ENCODE results near the gene CDON. TPM values are rescaled to one million over a fixed set of nuclear protein-coding genes. Genes with fewer than 3 reads are reported as not detected.
"Not testable (repeated sequence)": the region's sequence is repeated elsewhere in the genome, so short reads cannot be mapped to it uniquely, and the experiment has no call there.

Gene CDON
- total RNA-seq, 1 donor from 2014 or later, result 7.7 TPM

DNA sequence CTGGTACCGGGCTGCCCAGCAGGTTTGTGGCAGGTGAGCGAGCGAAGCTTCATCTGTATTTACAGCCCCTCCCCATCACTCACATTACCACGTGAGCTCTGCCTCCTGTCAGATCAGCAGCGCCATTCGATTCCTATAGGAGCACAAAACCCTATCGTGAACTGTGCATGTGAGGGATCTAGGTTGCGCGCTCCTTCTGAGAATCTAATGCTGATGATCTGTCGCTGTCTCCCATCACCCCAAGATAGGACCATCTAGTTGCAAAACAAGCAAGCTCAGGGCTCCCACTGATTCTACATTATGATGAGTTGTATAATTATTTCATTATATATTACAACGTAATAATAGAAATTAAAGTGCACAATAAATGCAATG, 132.6 kb downstream of the CDON start:
- DNase-seq (ENCODE audit: extremely low read depth, low read depth, low spot score), result no peak

DNA sequence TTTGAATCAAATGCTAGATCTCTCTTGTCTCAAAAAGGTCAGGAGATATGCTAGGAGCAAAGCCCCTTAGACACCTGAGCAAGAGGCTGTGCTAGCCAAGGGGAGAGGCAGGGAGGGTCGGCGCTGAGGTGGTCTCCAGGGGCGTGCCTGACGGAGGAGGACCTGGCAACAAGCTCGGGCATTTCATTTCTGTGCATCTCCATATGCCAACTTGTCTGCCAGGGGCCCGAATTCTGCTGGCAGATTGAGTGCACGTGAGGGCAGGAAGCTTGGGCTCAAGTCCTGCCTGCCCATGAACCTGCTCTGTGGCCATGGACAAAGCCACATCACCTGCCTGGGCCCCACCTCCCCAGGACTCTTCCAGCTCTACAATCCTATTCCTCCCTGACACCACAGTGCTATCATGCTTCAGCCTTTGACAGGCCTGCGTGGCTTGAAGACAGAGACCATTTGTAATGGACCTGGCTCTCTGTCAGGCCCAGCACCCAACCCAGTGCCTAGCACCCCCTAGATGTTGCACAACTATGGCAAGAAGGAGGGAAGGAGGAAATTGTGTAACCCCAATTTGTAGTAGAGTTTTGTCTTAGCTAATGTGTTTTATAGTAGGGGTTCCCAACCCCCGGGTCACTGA, 133.1 kb downstream of the CDON start:
- DNase-seq (ENCODE audit: extremely low read depth, low read depth, low spot score), result no peak

GRCh38 chr11:125926682-125927081, 136.0 kb downstream of the CDON start:
- no peak for DNase-seq (ENCODE audit: extremely low read depth, low read depth, low spot score)

- DNase-seq (ENCODE audit: extremely low read depth, low read depth, low spot score), result no peak
Observed at GRCh38 chr11:125925804-125926203, 136.9 kb downstream of the CDON start.

- DNase-seq (ENCODE audit: extremely low read depth, low read depth, low spot score), result no peak
Observed at GRCh38 chr11:125925247-125925740, 137.4 kb downstream of the CDON start.

DNA sequence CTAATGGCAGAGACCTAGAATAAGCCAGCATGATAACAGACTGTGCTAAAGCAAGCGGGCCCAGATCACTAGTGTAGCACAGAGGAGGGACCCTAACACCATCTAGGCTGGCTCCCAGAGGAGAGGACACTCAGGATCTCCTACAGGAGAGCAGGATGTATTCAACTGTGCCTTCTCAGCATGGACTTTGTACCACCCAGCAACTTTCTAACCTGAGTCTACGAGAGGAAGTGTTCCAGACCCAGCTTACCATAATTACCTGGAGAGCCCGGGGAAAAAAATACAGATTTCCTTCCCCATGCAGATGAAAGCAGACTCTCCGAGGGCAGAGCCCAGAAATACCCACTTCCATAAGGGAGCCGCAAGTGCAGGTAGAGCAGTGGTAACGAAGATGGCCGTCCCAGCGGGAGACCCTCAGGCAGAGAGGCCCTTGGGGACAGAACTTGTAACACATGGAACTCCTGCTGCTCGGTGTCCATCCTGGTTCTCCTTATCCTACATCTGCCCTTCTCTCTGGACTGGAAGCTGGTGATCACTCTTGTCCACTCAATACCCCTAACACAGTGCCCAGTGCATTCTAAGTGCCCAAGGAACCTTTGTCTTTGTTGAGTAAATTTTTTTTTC, 138.2 kb downstream of the CDON start:
- DNase-seq (ENCODE audit: extremely low read depth, low read depth, low spot score), result no peak

DNA sequence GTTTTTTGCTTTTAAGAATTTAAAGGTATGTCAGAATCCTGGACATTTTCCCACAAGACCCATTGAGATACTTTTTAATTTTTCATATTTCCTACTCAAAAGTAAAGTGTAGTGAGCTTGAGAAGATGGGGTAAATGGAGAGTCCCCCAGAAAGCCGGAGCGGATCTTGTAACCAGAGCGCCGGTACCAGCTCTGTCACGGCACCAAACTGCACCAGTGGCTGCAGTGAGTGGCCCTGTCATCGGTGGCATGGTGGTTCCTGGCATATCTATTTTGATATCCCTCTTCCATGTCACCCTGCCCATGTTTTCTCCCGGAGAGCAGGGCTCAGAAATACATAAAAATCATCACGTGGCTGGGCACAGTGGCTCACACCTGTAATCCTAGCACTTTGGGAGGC, 139.0 kb downstream of the CDON start:
- DNase-seq (ENCODE audit: extremely low read depth, low read depth, low spot score), result no peak

GRCh38 chr11:125923012-125923579, 139.6 kb downstream of the CDON start:
- peak; percentile 33 for DNase-seq (ENCODE audit: extremely low read depth, low read depth, low spot score)

DNA sequence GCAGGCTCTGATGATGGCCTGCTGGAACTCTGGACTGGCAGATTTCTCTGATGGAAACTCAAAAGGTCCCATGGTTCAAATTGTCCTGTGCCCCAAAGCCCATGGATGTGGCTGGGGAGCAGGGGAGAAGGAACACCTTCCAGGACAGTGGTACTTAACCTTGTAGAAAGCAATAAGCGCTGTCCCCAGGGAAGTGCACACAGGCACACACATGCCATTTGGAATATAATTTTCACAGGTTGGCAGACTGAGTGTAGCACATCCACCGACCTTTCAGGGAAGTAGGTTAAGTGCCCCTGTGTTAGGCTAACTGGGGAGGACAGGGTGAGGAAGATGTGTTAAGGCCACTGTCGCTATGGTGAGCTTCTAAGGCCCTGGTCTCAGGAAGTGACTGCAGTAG, 140.5 kb downstream of the CDON start:
- no peak for DNase-seq (ENCODE audit: extremely low read depth, low read depth, low spot score)

GRCh38 chr11:125921042-125921441, 141.6 kb downstream of the CDON start:
- no peak for DNase-seq (ENCODE audit: extremely low read depth, low read depth, low spot score)

DNA sequence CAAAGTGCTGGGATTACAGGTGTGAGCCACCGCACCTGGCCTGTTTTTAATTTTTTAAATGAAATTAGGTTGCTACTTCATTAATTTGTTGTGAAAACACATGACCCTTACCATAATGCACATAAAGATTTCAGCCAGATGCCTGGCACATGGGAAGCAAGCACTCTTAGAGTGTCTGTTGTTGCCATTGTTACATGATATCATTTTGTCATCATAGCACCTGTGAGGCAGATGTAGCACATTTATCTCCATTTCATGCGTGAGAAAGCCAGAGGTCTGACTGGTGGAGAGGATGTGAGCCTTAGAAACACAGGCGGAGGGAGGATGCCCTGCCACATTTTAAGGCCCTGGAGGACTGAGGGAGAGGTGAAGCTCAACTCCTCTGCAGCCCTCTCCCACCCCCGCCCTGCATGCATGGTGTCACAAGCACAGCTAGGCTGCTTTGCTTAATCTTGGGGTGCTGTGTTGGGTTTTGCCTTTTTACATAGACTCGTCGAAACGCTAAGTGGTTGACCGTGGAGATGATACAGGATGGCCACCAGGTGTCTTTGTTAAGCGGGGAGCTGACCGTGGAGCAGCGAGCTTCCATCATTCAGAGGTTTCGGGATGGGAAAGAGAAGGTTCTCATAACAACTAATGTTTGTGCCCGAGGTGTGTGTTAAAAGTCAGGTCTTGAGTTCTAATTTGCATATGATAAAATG, 144.4 kb downstream of the CDON start:
- no peak for DNase-seq (ENCODE audit: extremely low read depth, low read depth, low spot score)

- no peak for DNase-seq (ENCODE audit: extremely low read depth, low read depth, low spot score)
Observed at GRCh38 chr11:125916683-125917347, 145.9 kb downstream of the CDON start.

DNA sequence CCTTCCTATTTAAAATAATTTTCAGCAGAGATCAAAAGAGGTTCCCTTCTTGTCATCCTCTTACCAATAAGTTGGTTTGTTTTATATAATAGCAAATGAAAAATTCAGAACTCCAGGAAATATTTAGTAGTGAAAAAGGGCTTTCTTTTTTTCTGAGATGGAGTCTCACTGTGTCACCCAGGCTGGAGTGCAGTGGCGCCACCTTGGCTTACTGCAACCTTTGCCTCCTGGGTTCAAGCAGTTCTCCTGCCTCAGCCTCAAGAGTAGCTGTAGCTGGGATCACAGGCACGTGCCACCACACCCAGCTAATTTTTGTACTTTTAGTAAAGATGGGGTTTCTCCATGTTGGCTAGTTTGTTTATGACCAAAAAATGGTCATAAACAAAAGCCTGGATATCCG, 148.1 kb downstream of the CDON start:
- DNase-seq (ENCODE audit: extremely low read depth, low read depth, low spot score), result not testable (repeated sequence)

- DNase-seq (ENCODE audit: extremely low read depth, low read depth, low spot score), result no peak
Observed at GRCh38 chr11:125910226-125910849, 152.3 kb downstream of the CDON start.

Other genes with a start within 250 kb of the CDON start
- not detected in 2 replicates for gene PATE4, start 229.6 kb downstream of the CDON start, total RNA-seq
- gene HYLS1, start 175.2 kb downstream of the CDON start, total RNA-seq, result 7.5 and 8.9 TPM in 2 replicates
- gene PUS3, start 159.7 kb downstream of the CDON start, total RNA-seq, result 7.5 and 11.4 TPM in 2 replicates
- not detected in 2 replicates for gene DDX25, start 158.4 kb downstream of the CDON start, total RNA-seq
- gene VSIG10L2, start 116.8 kb downstream of the CDON start, total RNA-seq, result not detected in 2 replicates
- gene RPUSD4, start 148.8 kb upstream of the CDON start, total RNA-seq, result 18.0 and 18.9 TPM in 2 replicates
- gene FAM118B, start 148.9 kb upstream of the CDON start, total RNA-seq, result 29.9 and 31.3 TPM in 2 replicates
- 73.2 and 88.6 TPM in 2 replicates for gene SRPRA, start 206.0 kb upstream of the CDON start, total RNA-seq
- gene FOXRED1, start 206.3 kb upstream of the CDON start, total RNA-seq, result 13.8 and 24.8 TPM in 2 replicates
- gene TIRAP, start 220.2 kb upstream of the CDON start, total RNA-seq, result 6.8 and 9.2 TPM in 2 replicates
- gene DCPS, start 241.2 kb upstream of the CDON start, total RNA-seq, result 14.4 and 16.0 TPM in 2 replicates

Measured in glomerular endothelial cell (primary cell).